GM12872 (cell line): ENCODE results near the gene UTY.

Source experiments
- TF ChIP-seq, protein P1 (sequence below): IDR thresholded peaks from 3 replicates; pipeline ENCODE4 v1.5.1; 2011; ENCODE audit warnings: low read depth, mild to moderate bottlenecking, low read length, moderate library complexity; ENCODE audit not compliant: insufficient read depth

The UTY gene

DNA sequence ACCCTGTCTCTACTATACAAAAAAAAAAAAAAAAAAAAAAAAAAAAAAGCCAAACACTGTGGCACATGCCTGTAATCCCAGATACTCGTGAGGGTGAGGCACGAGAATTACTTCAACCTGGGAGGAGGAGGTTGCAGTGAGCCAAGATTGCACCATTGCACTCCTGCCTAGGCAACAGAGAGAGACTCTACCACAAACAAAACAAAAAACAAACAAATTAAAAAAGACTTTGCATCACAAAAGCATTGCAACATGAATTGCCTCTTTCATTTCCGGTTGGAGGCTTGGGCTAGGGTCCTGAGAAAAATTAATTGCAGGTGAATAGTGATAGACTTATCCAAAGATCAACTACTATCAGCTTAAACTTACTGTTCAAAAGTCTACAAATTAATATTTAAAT is 180.4 kb downstream of the UTY start:
- TF ChIP-seq, protein P1, sequence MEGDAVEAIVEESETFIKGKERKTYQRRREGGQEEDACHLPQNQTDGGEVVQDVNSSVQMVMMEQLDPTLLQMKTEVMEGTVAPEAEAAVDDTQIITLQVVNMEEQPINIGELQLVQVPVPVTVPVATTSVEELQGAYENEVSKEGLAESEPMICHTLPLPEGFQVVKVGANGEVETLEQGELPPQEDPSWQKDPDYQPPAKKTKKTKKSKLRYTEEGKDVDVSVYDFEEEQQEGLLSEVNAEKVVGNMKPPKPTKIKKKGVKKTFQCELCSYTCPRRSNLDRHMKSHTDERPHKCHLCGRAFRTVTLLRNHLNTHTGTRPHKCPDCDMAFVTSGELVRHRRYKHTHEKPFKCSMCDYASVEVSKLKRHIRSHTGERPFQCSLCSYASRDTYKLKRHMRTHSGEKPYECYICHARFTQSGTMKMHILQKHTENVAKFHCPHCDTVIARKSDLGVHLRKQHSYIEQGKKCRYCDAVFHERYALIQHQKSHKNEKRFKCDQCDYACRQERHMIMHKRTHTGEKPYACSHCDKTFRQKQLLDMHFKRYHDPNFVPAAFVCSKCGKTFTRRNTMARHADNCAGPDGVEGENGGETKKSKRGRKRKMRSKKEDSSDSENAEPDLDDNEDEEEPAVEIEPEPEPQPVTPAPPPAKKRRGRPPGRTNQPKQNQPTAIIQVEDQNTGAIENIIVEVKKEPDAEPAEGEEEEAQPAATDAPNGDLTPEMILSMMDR = no peak

DNA sequence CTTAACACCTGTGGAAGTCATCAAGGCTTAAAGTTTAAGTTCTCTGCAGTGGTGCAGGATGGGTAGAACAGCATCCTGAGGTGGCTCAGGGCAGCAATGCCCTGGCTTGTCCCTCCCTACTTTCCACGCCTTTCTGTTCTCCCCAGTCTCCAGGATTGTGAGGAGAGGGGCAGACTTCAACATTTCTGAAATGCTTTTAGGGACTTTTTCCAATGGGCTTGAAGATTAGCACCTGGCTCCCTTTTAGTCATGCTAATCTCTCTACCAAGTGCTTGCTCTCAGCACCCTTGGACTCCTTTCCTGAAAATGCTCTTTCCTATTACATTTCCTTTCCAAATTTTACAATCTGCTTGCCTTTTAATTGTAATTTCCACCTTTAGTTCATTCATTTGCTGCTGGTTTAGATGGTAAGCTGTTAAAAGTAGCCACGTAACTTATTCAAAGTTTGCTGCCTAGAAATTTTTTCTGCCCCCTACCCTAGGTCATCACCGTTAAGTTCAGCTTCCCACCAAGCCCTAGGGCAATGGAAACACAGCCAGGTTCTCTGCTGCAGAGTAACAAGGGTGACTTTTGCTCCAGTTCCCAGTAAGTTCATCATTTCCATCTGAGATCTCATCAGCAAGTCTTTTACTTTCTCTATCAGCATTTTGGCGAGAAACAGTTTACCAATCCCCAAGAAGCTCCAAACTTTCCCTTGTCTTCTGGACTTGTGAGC is 183.5 kb downstream of the UTY start:
- TF ChIP-seq, protein P1 = no peak

DNA sequence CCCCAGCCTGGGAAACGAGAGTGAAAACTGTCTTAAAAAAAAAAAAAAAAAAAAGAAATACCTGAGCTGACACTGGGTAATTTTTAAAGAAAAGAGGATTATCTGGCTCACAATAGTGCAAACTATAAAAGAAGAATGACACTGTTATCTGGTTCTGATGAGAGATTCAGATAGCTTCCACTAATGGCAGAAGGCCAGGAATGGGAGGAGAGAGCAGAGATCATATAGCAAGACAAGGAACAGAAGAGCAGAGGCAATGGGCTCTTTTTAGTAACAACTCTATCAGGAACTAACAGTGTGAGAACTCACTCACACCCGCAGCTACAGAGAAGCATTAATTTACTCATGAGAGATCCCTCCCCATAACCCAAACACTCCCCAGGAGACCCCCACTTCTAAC is 184.8 kb downstream of the UTY start:
- TF ChIP-seq, protein P1 = no peak

DNA sequence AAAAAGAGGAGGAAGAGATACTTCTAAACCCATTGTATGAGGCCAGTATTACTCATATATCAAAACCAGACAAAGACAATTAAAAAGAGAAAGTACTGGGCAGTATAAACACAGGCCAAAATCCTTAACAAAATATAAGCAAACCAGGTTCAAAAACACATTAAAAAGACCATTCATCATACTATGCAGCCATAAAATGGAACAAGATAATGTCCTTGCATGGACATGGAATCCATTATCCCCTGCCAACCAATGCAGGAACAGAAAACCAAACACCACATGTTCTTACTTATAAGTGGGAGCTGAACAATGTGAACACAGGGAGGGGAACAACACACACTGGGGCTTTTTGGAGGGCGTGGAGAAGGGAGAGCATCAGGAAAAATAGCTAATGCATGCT is 188.6 kb downstream of the UTY start:
- TF ChIP-seq, protein P1 = no peak

DNA sequence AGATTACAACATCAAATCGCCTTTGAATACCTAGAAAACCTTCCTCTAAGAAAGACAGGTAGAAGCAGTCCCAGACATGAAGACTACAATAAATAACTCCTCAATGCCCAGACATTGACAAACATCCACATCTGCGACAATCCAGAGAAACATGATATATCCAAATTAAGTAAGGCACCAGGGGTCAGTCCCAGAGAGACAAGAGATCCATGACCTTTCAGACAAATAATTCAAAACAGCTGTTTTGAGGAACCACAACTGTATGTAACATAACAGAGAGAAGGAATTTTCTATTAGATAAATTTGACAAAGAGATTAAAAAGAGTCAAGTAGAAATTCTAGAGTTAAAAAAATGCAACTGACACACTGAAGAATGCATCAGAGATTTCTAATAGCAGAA is 200.3 kb downstream of the UTY start:
- TF ChIP-seq, protein P1 = no peak

DNA sequence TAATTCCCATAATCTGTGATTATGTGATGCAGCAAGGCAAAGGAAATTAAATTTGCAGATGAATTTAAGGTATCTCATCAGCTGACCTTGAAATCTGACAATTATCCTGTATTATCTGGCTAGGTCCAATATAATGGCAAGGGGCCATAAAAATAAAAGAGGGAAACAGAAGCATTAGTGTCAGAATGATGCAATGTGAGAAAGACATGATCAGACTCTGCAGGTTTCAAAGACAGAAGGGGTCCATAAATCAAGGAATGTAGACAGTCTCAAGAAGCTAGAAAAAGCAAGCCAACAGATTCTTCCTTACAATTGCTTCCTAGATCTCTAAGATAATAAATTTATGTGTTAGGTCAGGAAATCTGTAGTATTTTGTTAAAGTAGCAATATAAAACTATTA is 208.1 kb downstream of the UTY start:
- TF ChIP-seq, protein P1 = no peak

DNA sequence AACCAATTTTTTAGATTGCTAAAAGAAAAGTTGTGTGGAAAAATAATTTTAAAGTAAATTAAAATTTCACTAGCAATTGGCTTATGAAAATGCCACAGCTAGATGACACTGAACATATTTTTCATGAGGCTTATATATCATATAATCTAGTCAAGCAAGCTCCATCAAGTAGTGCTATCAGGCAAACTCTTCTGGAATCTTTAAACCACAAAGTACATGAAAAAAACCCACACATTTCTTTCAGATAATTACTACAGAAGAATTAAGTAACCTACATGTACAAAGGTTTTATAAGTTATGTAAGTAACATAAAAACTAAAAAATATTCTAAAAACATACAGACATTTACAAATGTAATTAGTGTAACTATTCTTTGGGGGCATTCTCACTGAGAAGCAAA is 229.4 kb downstream of the UTY start:
- TF ChIP-seq, protein P1 = no peak
